CD4-positive, alpha-beta T cell treated with Interleukin-21 for 1 hour (primary cell): ENCODE data around the gene CSF1.
"Not testable (repeated sequence)": the region's sequence is repeated elsewhere in the genome, so short reads cannot be mapped to it uniquely, and the experiment has no call there.

Experiments
- DNase-seq: peaks from one replicate; pipeline ENCODE4 v3.0.0-alpha.2; 2020

CSF1 gene

GRCh38 chr1:109947582-109948284 is 37.1 kb downstream of the CSF1 start:
- no peak for DNase-seq

GRCh38 chr1:109948285-109948630 is 37.6 kb downstream of the CSF1 start:
- no peak for DNase-seq

GRCh38 chr1:109950038-109950437 is 39.4 kb downstream of the CSF1 start:
- DNase-seq = no peak

- DNase-seq = no peak
Observed at GRCh38 chr1:109950509-109950908, 39.9 kb downstream of the CSF1 start.

- DNase-seq = not testable (repeated sequence)
Observed at GRCh38 chr1:109951501-109951900, 40.9 kb downstream of the CSF1 start.

- no peak for DNase-seq
Observed at GRCh38 chr1:109954041-109954512, 43.4 kb downstream of the CSF1 start.

GRCh38 chr1:109959632-109959973 is 49.0 kb downstream of the CSF1 start:
- no peak for DNase-seq

- no peak for DNase-seq
Observed at GRCh38 chr1:109959974-109960744, 49.5 kb downstream of the CSF1 start.

GRCh38 chr1:109960745-109961094 is 50.1 kb downstream of the CSF1 start:
- no peak for DNase-seq

- no peak for DNase-seq
Observed at GRCh38 chr1:109963864-109964263, 53.2 kb downstream of the CSF1 start.

- no peak for DNase-seq
Observed at GRCh38 chr1:109969146-109969829, 58.6 kb downstream of the CSF1 start.

- DNase-seq = no peak
Observed at GRCh38 chr1:109969907-109970306, 59.3 kb downstream of the CSF1 start.

GRCh38 chr1:109971559-109971958 is 60.9 kb downstream of the CSF1 start:
- DNase-seq = no peak

GRCh38 chr1:109974191-109974590 is 63.5 kb downstream of the CSF1 start:
- no peak for DNase-seq

- DNase-seq = no peak
Observed at GRCh38 chr1:109975718-109976117, 65.1 kb downstream of the CSF1 start.

GRCh38 chr1:109976762-109977161 is 66.1 kb downstream of the CSF1 start:
- no peak for DNase-seq

- no peak for DNase-seq
Observed at GRCh38 chr1:109977225-109977624, 66.6 kb downstream of the CSF1 start.

GRCh38 chr1:109977657-109978378 is 67.2 kb downstream of the CSF1 start:
- no peak for DNase-seq

GRCh38 chr1:109978761-109979488 is 68.3 kb downstream of the CSF1 start:
- DNase-seq = no peak

- no peak for DNase-seq
Observed at GRCh38 chr1:109979489-109980091, 68.9 kb downstream of the CSF1 start.
